HEK293 (cell line): ENCODE measurements around the gene RTL9.

Experiments
- CTCF ChIA-PET: fragments of 350-600 bp; formaldehyde crosslinking; extraction: SDS; loops from one replicate; lab custom pipeline; 2021; ENCODE audit warnings: antibody characterized with exemption; lab: Yijun Ruan, JAX
- POLR2A ChIA-PET: fragments of 300-600 bp; formaldehyde crosslinking; extraction: SDS; loops from one replicate; lab custom pipeline; 2020; ENCODE audit warnings: antibody characterized with exemption, inconsistent platforms; lab: Yijun Ruan, JAX
- H3K27ac ChIP-seq: fragments of 200-500 bp; sonication (Bioruptor generic); 2 replicates; pipeline ENCODE4 v1.5.1; 2014; ENCODE audit warnings: low read depth, low read length, control low read depth, inconsistent platforms; ENCODE audit errors: extremely low read depth
- H3K36me3 ChIP-seq, 2 experiments: fragments of 200-500 bp in 1 of 2; sonication (Bioruptor generic) in 1 of 2; 1 replicate in 1 of 2; 2 replicates in 1 of 2; pipeline ENCODE4 v1.5.1; 2014 to 2017; ENCODE audit warnings: inconsistent platforms in 2 of 2, low read length in 2 of 2; ENCODE audit not compliant: control insufficient read depth in 2 of 2, insufficient read depth in 1 of 2
- H3K4me1 ChIP-seq: fragments of 200-500 bp; sonication (Bioruptor generic); 2 replicates; pipeline ENCODE4 v1.5.1; 2014; ENCODE audit warnings: mild to moderate bottlenecking, low read length, inconsistent platforms; ENCODE audit not compliant: control insufficient read depth, insufficient read depth
- H3K4me3 ChIP-seq: 2 replicates; pipeline ENCODE4 v1.5.1; 2011; ENCODE audit warnings: low read depth, mild to moderate bottlenecking, control low read depth, low read length, moderate library complexity
- H3K9me3 ChIP-seq: fragments of 200-500 bp; sonication (Bioruptor generic); 2 replicates; pipeline ENCODE4 v1.5.1; 2014; ENCODE audit warnings: low read depth, low read length, inconsistent platforms; ENCODE audit not compliant: control insufficient read depth, insufficient read depth
- GLIS2 ChIP-seq: fragments of 450-650 bp; formaldehyde crosslinking; IDR thresholded peaks from 2 replicates; pipeline ENCODE4 v1.5.1; 2016; ENCODE audit warnings: missing biosample characterization, missing genetic modification characterization
- IKZF3 ChIP-seq: fragments of 450-650 bp; IDR thresholded peaks from 2 replicates; pipeline ENCODE4 v1.5.0; 2018; ENCODE audit warnings: missing biosample characterization, mild to moderate bottlenecking, missing genetic modification characterization, moderate library complexity
- KLF16 ChIP-seq: fragments of 450-650 bp; formaldehyde crosslinking; IDR thresholded peaks from 2 replicates; pipeline ENCODE4 v1.5.1; 2017; ENCODE audit warnings: missing biosample characterization, missing genetic modification characterization
- SCRT2 ChIP-seq: fragments of 450-650 bp; formaldehyde crosslinking; IDR thresholded peaks from 2 replicates; pipeline ENCODE4 v1.5.1; 2016; ENCODE audit warnings: missing biosample characterization, missing genetic modification characterization
- ZFHX2 ChIP-seq: fragments of 450-650 bp; formaldehyde crosslinking; conservative IDR thresholded peaks from 2 replicates; pipeline ENCODE4 v1.5.1; 2016; ENCODE audit warnings: missing biosample characterization, missing genetic modification characterization
- ZFP3 ChIP-seq: fragments of 450-650 bp; formaldehyde crosslinking; IDR thresholded peaks from 2 replicates; pipeline ENCODE4 v1.5.1; 2016; ENCODE audit warnings: low read depth, missing biosample characterization, missing genetic modification characterization
- ZNF140 ChIP-seq: fragments of 450-650 bp; formaldehyde crosslinking; IDR thresholded peaks from 2 replicates; pipeline ENCODE4 v1.5.1; 2016; ENCODE audit warnings: missing biosample characterization, missing genetic modification characterization
- ZNF155 ChIP-seq: fragments of 450-650 bp; formaldehyde crosslinking; IDR thresholded peaks from 2 replicates; pipeline ENCODE4 v1.5.1; 2016; ENCODE audit warnings: missing biosample characterization, missing genetic modification characterization
- ZNF157 ChIP-seq: fragments of 450-650 bp; formaldehyde crosslinking; IDR thresholded peaks from 2 replicates; pipeline ENCODE4 v1.5.1; 2016; ENCODE audit warnings: missing biosample characterization, missing genetic modification characterization
- ZNF174 ChIP-seq: fragments of 450-650 bp; formaldehyde crosslinking; IDR thresholded peaks from 2 replicates; pipeline ENCODE4 v1.5.0; 2017; ENCODE audit warnings: missing biosample characterization, mild to moderate bottlenecking, missing genetic modification characterization
- ZNF214 ChIP-seq: fragments of 450-650 bp; formaldehyde crosslinking; IDR thresholded peaks from 2 replicates; pipeline ENCODE4 v1.5.1; 2017; ENCODE audit warnings: missing biosample characterization, mild to moderate bottlenecking, missing genetic modification characterization, borderline replicate concordance
- ZNF302 ChIP-seq: fragments of 450-650 bp; formaldehyde crosslinking; IDR thresholded peaks from 2 replicates; pipeline ENCODE4 v1.5.1; 2016; ENCODE audit warnings: missing biosample characterization, missing genetic modification characterization, low read depth
- ZNF341 ChIP-seq: fragments of 450-650 bp; formaldehyde crosslinking; IDR thresholded peaks from 2 replicates; pipeline ENCODE4; 2016; ENCODE audit warnings: low read depth, missing biosample characterization, missing genetic modification characterization
- ZNF354C ChIP-seq: fragments of 450-650 bp; formaldehyde crosslinking; IDR thresholded peaks from 2 replicates; pipeline ENCODE4 v1.5.1; 2016; ENCODE audit warnings: missing biosample characterization, missing genetic modification characterization, low read depth, borderline replicate concordance
- ZNF558 ChIP-seq: fragments of 450-650 bp; formaldehyde crosslinking; IDR thresholded peaks from 2 replicates; pipeline ENCODE4 v1.5.1; 2016; ENCODE audit warnings: missing biosample characterization, missing genetic modification characterization
- ZNF621 ChIP-seq: fragments of 450-650 bp; formaldehyde crosslinking; IDR thresholded peaks from 2 replicates; pipeline ENCODE4 v1.5.1; 2017; ENCODE audit warnings: missing biosample characterization, missing genetic modification characterization
- ZNF701 ChIP-seq: fragments of 450-650 bp; formaldehyde crosslinking; IDR thresholded peaks from 2 replicates; pipeline ENCODE4 v1.5.1; 2016; ENCODE audit warnings: missing biosample characterization, missing genetic modification characterization
- TF ChIP-seq, protein P1 (sequence below): fragments of 450-650 bp; formaldehyde crosslinking; IDR thresholded peaks from 2 replicates; pipeline ENCODE4 v1.5.1; 2016; ENCODE audit warnings: missing biosample characterization, missing genetic modification characterization
- TF ChIP-seq, protein P2 (sequence below): fragments of 450-650 bp; formaldehyde crosslinking; IDR thresholded peaks from 2 replicates; pipeline ENCODE4 v1.5.1; 2016; ENCODE audit warnings: missing biosample characterization, missing genetic modification characterization, borderline replicate concordance
- TF ChIP-seq, protein P3 (sequence below): fragments of 450-650 bp; formaldehyde crosslinking; IDR thresholded peaks from 2 replicates; pipeline ENCODE4 v1.5.1; 2017; ENCODE audit warnings: missing biosample characterization, missing genetic modification characterization

RTL9 gene

DNA sequence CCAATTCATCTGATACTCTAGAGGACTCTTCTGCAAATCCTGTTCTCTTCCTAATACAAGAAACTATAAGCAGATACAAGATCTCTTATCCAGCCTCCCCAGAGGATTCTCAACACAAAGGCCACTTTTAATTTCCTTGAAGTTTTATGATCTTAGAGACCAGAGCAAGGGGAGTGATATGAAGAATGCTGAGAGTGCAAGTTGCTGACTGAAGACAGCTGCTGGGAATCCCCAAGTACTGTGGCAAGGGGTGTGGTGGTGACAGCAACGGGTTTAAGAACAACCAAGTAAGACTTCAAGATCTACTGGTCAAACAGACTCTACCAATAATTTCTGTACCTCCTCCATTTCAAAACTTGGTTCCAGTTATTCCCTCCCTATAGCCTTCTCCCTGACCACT is 47.8 kb upstream of the RTL9 start:
- Histone ChIP-seq H3K36me3 (no peaks in the 10 kb centered on the region), H3K4me1 (peaks cover 20% of the 10 kb centered on the region)
- no peak for TF ChIP-seq GLIS2
- TF ChIP-seq IKZF3 = no peak
- TF ChIP-seq ZNF302 (tag by site-specific recombination) = no peak
- no peak for TF ChIP-seq ZNF155
- TF ChIP-seq ZNF354C (tag by site-specific recombination) = no peak
- no peak for TF ChIP-seq ZNF214 (tag by site-specific recombination)
- TF ChIP-seq, protein P1, sequence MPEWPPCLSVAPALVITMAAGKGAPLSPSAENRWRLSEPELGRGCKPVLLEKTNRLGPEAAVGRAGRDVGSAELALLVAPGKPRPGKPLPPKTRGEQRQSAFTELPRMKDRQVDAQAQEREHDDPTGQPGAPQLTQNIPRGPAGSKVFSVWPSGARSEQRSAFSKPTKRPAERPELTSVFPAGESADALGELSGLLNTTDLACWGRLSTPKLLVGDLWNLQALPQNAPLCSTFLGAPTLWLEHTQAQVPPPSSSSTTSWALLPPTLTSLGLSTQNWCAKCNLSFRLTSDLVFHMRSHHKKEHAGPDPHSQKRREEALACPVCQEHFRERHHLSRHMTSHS = no peak
- TF ChIP-seq ZNF701 = no peak
- no peak for TF ChIP-seq ZNF157
- no peak for TF ChIP-seq ZNF341
- no peak for TF ChIP-seq SCRT2 (tag by site-specific recombination)
- TF ChIP-seq ZNF558 (tag by site-specific recombination) = no peak
- TF ChIP-seq, protein P2, sequence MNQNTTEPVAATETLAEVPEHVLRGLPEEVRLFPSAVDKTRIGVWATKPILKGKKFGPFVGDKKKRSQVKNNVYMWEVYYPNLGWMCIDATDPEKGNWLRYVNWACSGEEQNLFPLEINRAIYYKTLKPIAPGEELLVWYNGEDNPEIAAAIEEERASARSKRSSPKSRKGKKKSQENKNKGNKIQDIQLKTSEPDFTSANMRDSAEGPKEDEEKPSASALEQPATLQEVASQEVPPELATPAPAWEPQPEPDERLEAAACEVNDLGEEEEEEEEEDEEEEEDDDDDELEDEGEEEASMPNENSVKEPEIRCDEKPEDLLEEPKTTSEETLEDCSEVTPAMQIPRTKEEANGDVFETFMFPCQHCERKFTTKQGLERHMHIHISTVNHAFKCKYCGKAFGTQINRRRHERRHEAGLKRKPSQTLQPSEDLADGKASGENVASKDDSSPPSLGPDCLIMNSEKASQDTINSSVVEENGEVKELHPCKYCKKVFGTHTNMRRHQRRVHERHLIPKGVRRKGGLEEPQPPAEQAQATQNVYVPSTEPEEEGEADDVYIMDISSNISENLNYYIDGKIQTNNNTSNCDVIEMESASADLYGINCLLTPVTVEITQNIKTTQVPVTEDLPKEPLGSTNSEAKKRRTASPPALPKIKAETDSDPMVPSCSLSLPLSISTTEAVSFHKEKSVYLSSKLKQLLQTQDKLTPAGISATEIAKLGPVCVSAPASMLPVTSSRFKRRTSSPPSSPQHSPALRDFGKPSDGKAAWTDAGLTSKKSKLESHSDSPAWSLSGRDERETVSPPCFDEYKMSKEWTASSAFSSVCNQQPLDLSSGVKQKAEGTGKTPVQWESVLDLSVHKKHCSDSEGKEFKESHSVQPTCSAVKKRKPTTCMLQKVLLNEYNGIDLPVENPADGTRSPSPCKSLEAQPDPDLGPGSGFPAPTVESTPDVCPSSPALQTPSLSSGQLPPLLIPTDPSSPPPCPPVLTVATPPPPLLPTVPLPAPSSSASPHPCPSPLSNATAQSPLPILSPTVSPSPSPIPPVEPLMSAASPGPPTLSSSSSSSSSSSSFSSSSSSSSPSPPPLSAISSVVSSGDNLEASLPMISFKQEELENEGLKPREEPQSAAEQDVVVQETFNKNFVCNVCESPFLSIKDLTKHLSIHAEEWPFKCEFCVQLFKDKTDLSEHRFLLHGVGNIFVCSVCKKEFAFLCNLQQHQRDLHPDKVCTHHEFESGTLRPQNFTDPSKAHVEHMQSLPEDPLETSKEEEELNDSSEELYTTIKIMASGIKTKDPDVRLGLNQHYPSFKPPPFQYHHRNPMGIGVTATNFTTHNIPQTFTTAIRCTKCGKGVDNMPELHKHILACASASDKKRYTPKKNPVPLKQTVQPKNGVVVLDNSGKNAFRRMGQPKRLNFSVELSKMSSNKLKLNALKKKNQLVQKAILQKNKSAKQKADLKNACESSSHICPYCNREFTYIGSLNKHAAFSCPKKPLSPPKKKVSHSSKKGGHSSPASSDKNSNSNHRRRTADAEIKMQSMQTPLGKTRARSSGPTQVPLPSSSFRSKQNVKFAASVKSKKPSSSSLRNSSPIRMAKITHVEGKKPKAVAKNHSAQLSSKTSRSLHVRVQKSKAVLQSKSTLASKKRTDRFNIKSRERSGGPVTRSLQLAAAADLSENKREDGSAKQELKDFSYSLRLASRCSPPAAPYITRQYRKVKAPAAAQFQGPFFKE (tag by site-specific recombination) = no peak
- no peak for TF ChIP-seq ZNF621 (tag by site-specific recombination)
- TF ChIP-seq ZNF140 (tag by site-specific recombination) = no peak
- TF ChIP-seq ZFP3 = no peak
- TF ChIP-seq KLF16 = no peak
- TF ChIP-seq, all 188 proteins: peak for 0
- CTCF ChIA-PET = interaction anchor here (1.0 kb wide), 1 partner anchor 100 kb away, joined by 3 read pairs; no protein-coding TSS in a partner anchor
- no peaks in the 10 kb centered on the region for H3K9me3 ChIP-seq
- H3K4me3 ChIP-seq = no peak overlapping the region
- POLR2A ChIA-PET = no interaction called here
- H3K27ac ChIP-seq = no peak overlapping the region

DNA sequence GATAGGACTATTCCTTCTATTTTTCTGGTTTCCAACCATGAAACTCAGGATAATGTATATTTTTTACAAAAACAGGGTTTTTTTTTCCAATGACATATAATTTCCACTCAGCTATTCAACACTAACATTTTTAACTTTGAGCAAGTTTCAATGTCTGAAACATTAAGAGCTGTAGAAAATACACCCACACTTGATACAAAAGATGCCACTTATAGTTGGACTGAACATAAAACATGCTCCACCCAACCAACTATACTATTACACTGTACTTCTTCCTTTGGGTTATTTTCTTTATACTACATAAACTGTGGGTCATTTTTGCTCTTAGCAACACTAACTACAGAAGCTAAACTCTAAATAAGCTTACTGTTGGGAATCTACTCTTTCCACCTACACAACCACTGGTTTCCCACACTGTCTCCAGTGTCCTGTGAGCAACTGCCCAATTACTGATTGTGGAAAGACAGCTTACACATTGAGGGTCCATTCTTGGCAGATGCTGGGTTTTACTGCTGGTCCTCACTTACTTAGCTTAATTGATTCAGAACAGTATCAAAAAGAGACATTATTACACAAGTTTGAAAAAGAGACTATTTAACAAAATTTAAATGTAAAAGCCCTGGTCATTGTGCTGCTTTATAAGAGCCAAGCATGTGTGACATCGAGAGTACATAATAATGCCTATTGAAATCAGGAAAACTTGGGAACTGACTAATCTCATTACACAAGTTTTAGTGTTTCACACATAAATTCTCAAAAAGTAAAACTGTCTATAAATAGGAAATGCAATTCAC is 47.0 kb upstream of the RTL9 start:
- no peaks in the 10 kb centered on the region for H3K9me3 ChIP-seq
- TF ChIP-seq, protein P3, sequence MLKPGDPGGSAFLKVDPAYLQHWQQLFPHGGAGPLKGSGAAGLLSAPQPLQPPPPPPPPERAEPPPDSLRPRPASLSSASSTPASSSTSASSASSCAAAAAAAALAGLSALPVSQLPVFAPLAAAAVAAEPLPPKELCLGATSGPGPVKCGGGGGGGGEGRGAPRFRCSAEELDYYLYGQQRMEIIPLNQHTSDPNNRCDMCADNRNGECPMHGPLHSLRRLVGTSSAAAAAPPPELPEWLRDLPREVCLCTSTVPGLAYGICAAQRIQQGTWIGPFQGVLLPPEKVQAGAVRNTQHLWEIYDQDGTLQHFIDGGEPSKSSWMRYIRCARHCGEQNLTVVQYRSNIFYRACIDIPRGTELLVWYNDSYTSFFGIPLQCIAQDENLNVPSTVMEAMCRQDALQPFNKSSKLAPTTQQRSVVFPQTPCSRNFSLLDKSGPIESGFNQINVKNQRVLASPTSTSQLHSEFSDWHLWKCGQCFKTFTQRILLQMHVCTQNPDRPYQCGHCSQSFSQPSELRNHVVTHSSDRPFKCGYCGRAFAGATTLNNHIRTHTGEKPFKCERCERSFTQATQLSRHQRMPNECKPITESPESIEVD = peak; percentile 31; the same call in 1 of the 2 replicates
- no peak for TF ChIP-seq ZNF174 (tag by site-specific recombination)
- peak; percentile 29; the same call in 1 of the 2 replicates for TF ChIP-seq ZFHX2 (tag by site-specific recombination)
- H3K27ac ChIP-seq = no peak overlapping the region
- CTCF ChIA-PET = interaction anchor here (1.5 kb wide), 1 partner anchor 143 kb away, joined by 3 read pairs; no protein-coding TSS in a partner anchor
- H3K4me1 ChIP-seq = peaks cover 20% of the 10 kb centered on the region
- H3K4me3 ChIP-seq = no peak overlapping the region
- POLR2A ChIA-PET = no interaction called here
- H3K36me3 ChIP-seq = no peaks in the 10 kb centered on the region
